ENCODE measurements around the gene FANCC.

Gene FANCC

GRCh38 chr9:95150903-95151302 lies 166.6 kb downstream of the FANCC start:
- Histone ChIP-seq H3K27me3 (no peaks in the 10 kb centered on the region), H3K36me3 (no peaks in the 10 kb centered on the region), H3K9me3 (no peaks in the 10 kb centered on the region), H3K4me3 (ENCODE audit: low read depth in 1 of 2, low read length in 1 of 2) (no peak overlapping the region), H3K4me1 (ENCODE audit: control insufficient read depth in 1 of 2, insufficient read depth in 1 of 2, low read depth in 1 of 2, low read length in 1 of 2) (no peaks in the 10 kb centered on the region), H3K27ac (no peak overlapping the region)
- no peak for TF ChIP-seq CTCF (IDR thresholded peaks at IDR 0.05)

DNA sequence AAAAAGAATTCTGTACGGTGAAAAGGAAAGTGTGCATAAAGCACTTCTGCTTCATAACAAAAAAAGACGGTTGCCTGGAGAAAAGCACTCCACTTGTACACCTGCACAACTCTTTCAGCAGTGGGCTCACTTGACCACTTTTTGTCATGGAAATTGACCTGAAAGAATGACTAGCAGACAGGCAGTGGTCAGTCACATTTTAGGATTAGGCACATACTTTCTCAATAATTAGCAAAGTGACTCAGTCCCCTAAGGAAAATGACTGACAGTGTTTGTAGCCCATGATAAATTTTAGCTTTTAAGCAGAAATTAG lies 169.3 kb downstream of the FANCC start:
- H3K4me1 ChIP-seq (ENCODE audit: control insufficient read depth in 1 of 2, insufficient read depth in 1 of 2, low read depth in 1 of 2, low read length in 1 of 2) = no peaks in the 10 kb centered on the region
- no peaks in the 10 kb centered on the region for H3K36me3 ChIP-seq
- no peak overlapping the region for H3K4me3 ChIP-seq (ENCODE audit: low read depth in 1 of 2, low read length in 1 of 2)
- no peaks in the 10 kb centered on the region for H3K9me3 ChIP-seq
- H3K27ac ChIP-seq = no peak overlapping the region
- no peak for TF ChIP-seq CTCF (IDR thresholded peaks at IDR 0.05)
- no peaks in the 10 kb centered on the region for H3K27me3 ChIP-seq

- no peak for TF ChIP-seq CTCF (IDR thresholded peaks at IDR 0.05)
- H3K27ac ChIP-seq = no peak overlapping the region
- H3K36me3 ChIP-seq = no peaks in the 10 kb centered on the region
- H3K9me3 ChIP-seq = no peaks in the 10 kb centered on the region
- H3K4me1 ChIP-seq (ENCODE audit: control insufficient read depth in 1 of 2, insufficient read depth in 1 of 2, low read depth in 1 of 2, low read length in 1 of 2) = no peaks in the 10 kb centered on the region
- H3K4me3 ChIP-seq (ENCODE audit: low read depth in 1 of 2, low read length in 1 of 2) = no peak overlapping the region
- H3K27me3 ChIP-seq = no peaks in the 10 kb centered on the region
Measured at GRCh38 chr9:95147452-95148207, 169.9 kb downstream of the FANCC start.

DNA sequence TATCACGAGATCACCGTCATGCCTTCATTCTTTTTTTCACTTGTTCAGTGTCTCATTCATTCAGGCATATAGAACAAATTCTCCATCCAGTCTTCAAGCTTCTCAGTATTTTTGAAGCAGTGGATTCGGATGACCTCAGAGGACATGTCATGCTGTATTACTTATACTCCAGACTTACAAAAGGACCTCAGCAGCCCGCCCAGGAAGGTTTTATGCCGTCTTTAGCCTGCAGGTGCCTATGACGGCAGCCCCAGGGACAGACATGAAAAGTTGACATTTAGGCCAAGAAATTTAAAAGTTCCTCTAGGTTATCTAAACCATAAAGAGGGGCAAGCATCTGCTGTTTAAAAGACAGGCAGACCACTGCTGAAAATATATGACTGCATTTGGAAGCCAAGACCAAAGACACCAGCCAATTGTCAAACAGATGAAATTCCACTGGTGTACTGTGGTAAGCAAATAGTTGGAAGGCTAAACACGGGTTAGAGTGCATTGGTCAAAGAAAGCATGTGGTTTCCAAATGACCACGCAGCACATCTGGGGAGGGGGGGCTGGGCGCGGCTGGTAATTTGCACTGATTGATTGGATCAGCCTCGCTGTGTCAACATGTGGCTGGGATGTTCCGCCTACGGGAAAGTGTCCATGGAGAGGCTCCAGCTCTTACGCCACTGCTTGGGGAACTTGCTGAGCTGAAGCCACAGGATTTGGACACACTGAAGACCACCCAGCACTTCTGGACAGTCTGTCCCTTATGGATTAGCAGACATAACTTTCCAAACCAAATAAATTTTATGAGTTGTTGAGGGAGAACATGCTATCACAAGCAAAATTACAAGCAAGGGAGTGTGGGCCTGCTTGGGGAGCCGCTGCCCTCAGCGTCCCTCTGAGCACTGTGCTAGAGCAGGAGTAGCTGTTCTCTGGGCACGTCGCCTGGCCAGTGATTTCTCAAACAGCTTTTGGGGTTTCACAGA lies 173.6 kb downstream of the FANCC start:
- no peaks in the 10 kb centered on the region for H3K9me3 ChIP-seq
- no peaks in the 10 kb centered on the region for H3K27me3 ChIP-seq
- H3K27ac ChIP-seq = no peak overlapping the region
- H3K36me3 ChIP-seq = no peaks in the 10 kb centered on the region
- no peaks in the 10 kb centered on the region for H3K4me1 ChIP-seq (ENCODE audit: control insufficient read depth in 1 of 2, insufficient read depth in 1 of 2, low read depth in 1 of 2, low read length in 1 of 2)
- no peak for TF ChIP-seq CTCF (IDR thresholded peaks at IDR 0.05)
- H3K4me3 ChIP-seq (ENCODE audit: low read depth in 1 of 2, low read length in 1 of 2) = no peak overlapping the region

- no peak overlapping the region for H3K27ac ChIP-seq
- no peak for TF ChIP-seq CTCF (IDR thresholded peaks at IDR 0.05)
- no peaks in the 10 kb centered on the region for H3K27me3 ChIP-seq
- H3K36me3 ChIP-seq = no peaks in the 10 kb centered on the region
- H3K9me3 ChIP-seq = no peaks in the 10 kb centered on the region
- H3K4me3 ChIP-seq (ENCODE audit: low read depth in 1 of 2, low read length in 1 of 2) = no peak overlapping the region
- H3K4me1 ChIP-seq (ENCODE audit: control insufficient read depth in 1 of 2, insufficient read depth in 1 of 2, low read depth in 1 of 2, low read length in 1 of 2) = no peaks in the 10 kb centered on the region
Measured at GRCh38 chr9:95142728-95143127, 174.8 kb downstream of the FANCC start.
